CD14-positive monocyte (primary cell): ENCODE data around the gene MAX. TPM values are rescaled to one million over a fixed set of nuclear protein-coding genes. Genes with fewer than 3 reads are reported as not detected.
"Not testable (repeated sequence)": the region's sequence is repeated elsewhere in the genome, so short reads cannot be mapped to it uniquely, and the experiment has no call there.

Source experiments
- DNase-seq, 3 donors: peaks; one replicate each; pipeline ENCODE4 v3.0.0-alpha.2; 2011 to 2022
- H2AFZ ChIP-seq: 2 replicates; pipeline ENCODE4 v1.6.0; 2012; ENCODE audit warnings: mild to moderate bottlenecking, low read depth, low read length, inconsistent platforms; ENCODE audit not compliant: insufficient read depth, poor library complexity, severe bottlenecking
- H3K27ac ChIP-seq, 2 donors: 1 replicate in 1 of 2; 2 replicates in 1 of 2; pipeline ENCODE4 v1.5.1; 2012 to 2013; ENCODE audit warnings: low read length in 2 of 2, control low read depth in 1 of 2, inconsistent platforms in 1 of 2, low read depth in 1 of 2, mild to moderate bottlenecking in 1 of 2
- H3K27me3 ChIP-seq, 2 donors: one replicate each; pipeline versions ENCODE4 v1.6.0 to v1.6.1; 2011 to 2013; ENCODE audit warnings: low read length in 2 of 2; ENCODE audit not compliant: control insufficient read depth in 2 of 2, insufficient read depth in 2 of 2
- H3K36me3 ChIP-seq, 2 donors: replicated peaks in 1 of 2; 1 replicate in 1 of 2; 2 replicates in 1 of 2; pipeline versions ENCODE4 v1.5.1 to v1.6.1; 2012 to 2013; ENCODE audit warnings: low read length in 2 of 2, control low read depth in 1 of 2, inconsistent platforms in 1 of 2, mild to moderate bottlenecking in 1 of 2; ENCODE audit not compliant: insufficient read depth in 2 of 2, control insufficient read depth in 1 of 2
- H3K4me1 ChIP-seq, 2 donors: 1 replicate in 1 of 2; 2 replicates in 1 of 2; pipeline versions ENCODE4 v1.5.1 to v1.6.1; 2012 to 2013; ENCODE audit warnings: low read length in 2 of 2, control low read depth in 1 of 2, inconsistent platforms in 1 of 2, mild to moderate bottlenecking in 1 of 2, moderate library complexity in 1 of 2; ENCODE audit not compliant: insufficient read depth in 2 of 2, control insufficient read depth in 1 of 2
- H3K4me2 ChIP-seq: replicated peaks from 2 replicates; pipeline ENCODE3; 2012; ENCODE audit warnings: low read length, moderate library complexity, mild to moderate bottlenecking; ENCODE audit not compliant: poor library complexity, severe bottlenecking; ENCODE audit errors: extremely low read depth
- H3K4me3 ChIP-seq, 3 experiments: fragments of 200-600 bp in 1 of 3; sonication (generic) in 1 of 3; replicated peaks in 1 of 3; 1 replicate in 2 of 3; 2 replicates in 1 of 3; pipeline ENCODE4 v1.5.1; 2011 to 2013; ENCODE audit warnings: low read length in 3 of 3, mild to moderate bottlenecking in 3 of 3, control low read depth in 2 of 3, low read depth in 2 of 3, inconsistent platforms in 1 of 3, moderate library complexity in 1 of 3
- H3K79me2 ChIP-seq: 2 replicates; pipeline ENCODE4 v1.6.0; 2012; ENCODE audit warnings: mild to moderate bottlenecking, control low read depth, inconsistent platforms, low read length, moderate library complexity; ENCODE audit not compliant: insufficient read depth
- H3K9ac ChIP-seq: 2 replicates; pipeline ENCODE4 v1.6.0; 2017; ENCODE audit warnings: low read length, mild to moderate bottlenecking; ENCODE audit not compliant: insufficient read depth, poor library complexity, severe bottlenecking
- H3K9me3 ChIP-seq, 2 donors: replicated peaks in 1 of 2; 1 replicate in 1 of 2; 2 replicates in 1 of 2; pipeline versions ENCODE4 v1.5.1 to v1.6.1; 2012 to 2013; ENCODE audit warnings: low read length in 2 of 2, control low read depth in 1 of 2; ENCODE audit not compliant: control insufficient read depth in 1 of 2, insufficient read depth in 1 of 2
- H4K20me1 ChIP-seq: 2 replicates; pipeline ENCODE4 v1.6.0; 2012; ENCODE audit warnings: mild to moderate bottlenecking, low read length, control low read depth, moderate library complexity; ENCODE audit not compliant: insufficient read depth
- H3K27ac Mint-ChIP-seq, 7 donors: one replicate each; pipeline ENCODE4 v1.8.0; 2020; ENCODE audit warnings: mild to moderate bottlenecking in 7 of 7, mixed read lengths in 7 of 7, moderate library complexity in 6 of 7, inconsistent platforms in 2 of 7
- H3K27me3 Mint-ChIP-seq, 3 donors: one replicate each; pipeline ENCODE4 v1.8.0; 2021 to 2022; ENCODE audit warnings: low read depth in 3 of 3, mild to moderate bottlenecking in 3 of 3, mixed read lengths in 3 of 3, moderate library complexity in 3 of 3, inconsistent platforms in 1 of 3
- H3K36me3 Mint-ChIP-seq, 2 donors: one replicate each; pipeline ENCODE4 v1.8.0; 2020; ENCODE audit warnings: mixed read lengths in 2 of 2, inconsistent platforms in 1 of 2, mild to moderate bottlenecking in 1 of 2
- H3K4me1 Mint-ChIP-seq: one replicate; pipeline ENCODE4 v1.8.0; 2020; ENCODE audit warnings: mild to moderate bottlenecking, mixed read lengths
- H3K4me3 Mint-ChIP-seq, 2 donors: one replicate each; pipeline ENCODE4 v1.8.0; 2020; ENCODE audit warnings: mild to moderate bottlenecking in 2 of 2, mixed read lengths in 2 of 2, moderate library complexity in 1 of 2
- H3K9me3 Mint-ChIP-seq, 7 donors: one replicate each; pipeline ENCODE4 v1.8.0; 2020 to 2022; ENCODE audit warnings: mixed read lengths in 7 of 7, mild to moderate bottlenecking in 6 of 7, moderate library complexity in 6 of 7, inconsistent platforms in 2 of 7
- WGBS: methylation state at CpG from one replicate; pipeline ENCODE4 v1.1.5; 2013; ENCODE audit warnings: missing lambda C conversion rate; ENCODE audit not compliant: insufficient coverage; 5-methylcytosine and 5-hydroxymethylcytosine counted together
- intact Hi-C, 2 donors: fragments of 100-400 bp; cut with micrococcal nuclease; formaldehyde crosslinking; loops; one replicate each; pipeline versions ENCODE4 v1.15.0 to v1.15.1; 2023
- polyA plus RNA-seq, 3 donors: library from polyadenylated mRNA; depleted of rRNA in 1 of 3; unstranded in 2 of 3; stranded (reverse) in 1 of 3; fragments of 300-500 nt in 2 of 3; fragments of >200 nt in 1 of 3; fragmentation: Illumina TruSeq in 2 of 3; gene quantifications; 1 replicate in 2 of 3; 2 replicates in 1 of 3; pipeline ENCODE4 v1.2.3, GENCODE V29; 2012 to 2021
- TF ChIP-seq, protein P1 (sequence below): fragments of 200-600 bp; IDR thresholded peaks from one replicate; pipeline ENCODE4 v1.8.0; 2022; ENCODE audit warnings: antibody characterized with exemption, mild to moderate bottlenecking

MAX gene
- polyA plus RNA-seq, 3 donors = 78.2 to 87.0 (median 81.5) TPM

DNA sequence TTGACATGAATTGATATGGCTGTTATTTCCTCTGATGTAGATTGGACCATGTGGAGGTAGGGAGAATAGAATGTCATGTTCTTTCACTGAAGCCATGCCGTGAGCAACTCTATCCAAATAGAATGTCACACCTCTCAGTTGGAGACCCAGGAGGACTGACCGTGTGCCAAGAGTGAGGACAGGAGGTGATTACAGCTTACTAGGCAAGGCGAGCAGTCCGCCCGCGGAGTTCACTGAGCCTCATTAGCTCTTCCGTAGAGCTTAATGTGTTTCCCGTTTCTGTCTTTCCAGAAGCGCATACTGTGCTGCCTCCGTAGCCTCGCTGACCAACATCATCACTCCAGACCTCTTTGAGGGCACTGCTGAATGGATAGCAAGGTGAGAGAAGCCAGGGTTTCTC, 70.0 kb downstream of the MAX start:
- Histone ChIP-seq H3K36me3 (peaks cover 53 to 84% of the 10 kb centered on the region in 2 donors), H3K4me3 (no peak overlapping the region), H3K79me2 (no peaks in the 10 kb centered on the region), H3K9me3 (no peaks in the 10 kb centered on the region), H3K4me1 (no peaks in the 10 kb centered on the region), H4K20me1 (no peaks in the 10 kb centered on the region), H3K9ac (no peak overlapping the region), H3K27me3 (no peaks in the 10 kb centered on the region), H3K27ac (no peak overlapping the region), H3K4me2 (no peak overlapping the region), H2AFZ (no peak overlapping the region)
- H3K4me3 Mint-ChIP-seq = no peak overlapping the region
- peaks cover 8% of the 10 kb centered on the region for H3K4me1 Mint-ChIP-seq
- H3K9me3 Mint-ChIP-seq = peaks cover 0 to 2% (median 0%) of the 10 kb centered on the region in 7 donors
- WGBS = 100% methylated on average over 2 of the region's 11 CpGs
- peaks cover 54 to 82% of the 10 kb centered on the region in 2 donors for H3K36me3 Mint-ChIP-seq
- TF ChIP-seq, protein P1, sequence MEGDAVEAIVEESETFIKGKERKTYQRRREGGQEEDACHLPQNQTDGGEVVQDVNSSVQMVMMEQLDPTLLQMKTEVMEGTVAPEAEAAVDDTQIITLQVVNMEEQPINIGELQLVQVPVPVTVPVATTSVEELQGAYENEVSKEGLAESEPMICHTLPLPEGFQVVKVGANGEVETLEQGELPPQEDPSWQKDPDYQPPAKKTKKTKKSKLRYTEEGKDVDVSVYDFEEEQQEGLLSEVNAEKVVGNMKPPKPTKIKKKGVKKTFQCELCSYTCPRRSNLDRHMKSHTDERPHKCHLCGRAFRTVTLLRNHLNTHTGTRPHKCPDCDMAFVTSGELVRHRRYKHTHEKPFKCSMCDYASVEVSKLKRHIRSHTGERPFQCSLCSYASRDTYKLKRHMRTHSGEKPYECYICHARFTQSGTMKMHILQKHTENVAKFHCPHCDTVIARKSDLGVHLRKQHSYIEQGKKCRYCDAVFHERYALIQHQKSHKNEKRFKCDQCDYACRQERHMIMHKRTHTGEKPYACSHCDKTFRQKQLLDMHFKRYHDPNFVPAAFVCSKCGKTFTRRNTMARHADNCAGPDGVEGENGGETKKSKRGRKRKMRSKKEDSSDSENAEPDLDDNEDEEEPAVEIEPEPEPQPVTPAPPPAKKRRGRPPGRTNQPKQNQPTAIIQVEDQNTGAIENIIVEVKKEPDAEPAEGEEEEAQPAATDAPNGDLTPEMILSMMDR = no peak
- peaks cover 0 to 2% (median 0%) of the 10 kb centered on the region in 3 donors for H3K27me3 Mint-ChIP-seq
- no peak overlapping the region for H3K27ac Mint-ChIP-seq
- intact Hi-C loops = no loop called here
- no peak for DNase-seq

DNA sequence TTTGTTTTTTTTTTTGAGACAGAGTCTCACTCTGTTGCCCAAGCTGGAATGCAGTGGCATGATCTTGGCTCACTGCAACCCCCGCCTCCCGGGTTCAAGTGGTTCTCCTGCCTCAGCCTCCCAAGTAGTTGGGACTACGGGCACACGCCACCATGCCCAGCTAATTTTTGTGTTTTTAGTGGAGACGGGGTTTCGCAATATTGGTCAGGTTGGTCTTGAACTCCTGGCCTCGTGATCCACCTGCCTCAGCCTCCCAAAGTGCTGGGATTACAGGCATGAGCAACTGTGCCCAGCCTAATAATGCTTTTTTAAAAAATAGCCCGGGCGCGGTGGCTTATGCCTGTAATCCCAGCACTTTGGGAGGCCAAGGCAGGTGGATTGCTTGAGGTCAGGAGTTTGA, 71.0 kb downstream of the MAX start:
- H3K4me2 ChIP-seq, H3K79me2 ChIP-seq, H3K4me1 ChIP-seq, H4K20me1 ChIP-seq, H3K4me3 ChIP-seq, H3K27me3 ChIP-seq, H3K27me3 Mint-ChIP-seq, H2AFZ ChIP-seq, H3K9me3 Mint-ChIP-seq, intact Hi-C loops, H3K9ac ChIP-seq, H3K27ac Mint-ChIP-seq, DNase-seq, H3K9me3 ChIP-seq, H3K4me3 Mint-ChIP-seq, H3K27ac ChIP-seq, H3K4me1 Mint-ChIP-seq: not testable (repeated sequence)
- WGBS = 100% methylated on average over 3 of the region's 10 CpGs
- peaks cover 62 to 90% of the 10 kb centered on the region in 2 donors for H3K36me3 ChIP-seq
- peaks cover 64 to 84% of the 10 kb centered on the region in 2 donors for H3K36me3 Mint-ChIP-seq
